ENCODE measurements around the gene HMCN2. TPM values are rescaled to one million over a fixed set of nuclear protein-coding genes. Genes with fewer than 3 reads are reported as not detected.

Gene HMCN2
- total RNA-seq, 1 donor = under 0.01 TPM

GRCh38 chr9:130360672-130361071, 95.1 kb downstream of the HMCN2 start:
- Histone ChIP-seq H3K36me3 (ENCODE audit: insufficient read depth, low read length) (no peaks in the 10 kb centered on the region), H4K20me1 (ENCODE audit: insufficient read depth, low read length) (no peaks in the 10 kb centered on the region), H3K79me2 (ENCODE audit: insufficient read depth, low read length) (no peaks in the 10 kb centered on the region), H3K4me3 (ENCODE audit: insufficient read depth, low read length) (no peak overlapping the region), H2AFZ (ENCODE audit: low read length) (no peak overlapping the region), H3K27ac (ENCODE audit: low read depth, low read length) (no peak overlapping the region), H3K9me3 (ENCODE audit: low read depth, low read length) (no peaks in the 10 kb centered on the region), H3K27me3 (ENCODE audit: insufficient read depth, low read length) (peaks cover 5% of the 10 kb centered on the region), H3K4me1 (ENCODE audit: insufficient read depth, low read length) (no peaks in the 10 kb centered on the region), H3K4me2 (ENCODE audit: insufficient read depth, low read length) (no peak overlapping the region)
- TF ChIP-seq CTCF (IDR thresholded peaks at IDR 0.05; ENCODE audit: extremely low read depth, low read depth, low read length) = no peak
- DNase-seq (ENCODE audit: insufficient read length, low spot score, missing footprints) = no peak

GRCh38 chr9:130361873-130362362, 96.4 kb downstream of the HMCN2 start:
- no peak for DNase-seq (ENCODE audit: insufficient read length, low spot score, missing footprints)

GRCh38 chr9:130362691-130363090, 97.1 kb downstream of the HMCN2 start:
- Histone ChIP-seq H3K27me3 (ENCODE audit: insufficient read depth, low read length) (peaks cover 5% of the 10 kb centered on the region), H3K27ac (ENCODE audit: low read depth, low read length) (no peak overlapping the region)

More at GRCh38 chr9:130361873-130362362, 96.4 kb downstream of the HMCN2 start:
- Histone ChIP-seq H3K36me3 (ENCODE audit: insufficient read depth, low read length) (no peaks in the 10 kb centered on the region), H3K9me3 (ENCODE audit: low read depth, low read length) (no peaks in the 10 kb centered on the region), H3K79me2 (ENCODE audit: insufficient read depth, low read length) (no peaks in the 10 kb centered on the region), H4K20me1 (ENCODE audit: insufficient read depth, low read length) (no peaks in the 10 kb centered on the region), H3K4me3 (ENCODE audit: insufficient read depth, low read length) (no peak overlapping the region), H3K4me2 (ENCODE audit: insufficient read depth, low read length) (no peak overlapping the region), H3K27me3 (ENCODE audit: insufficient read depth, low read length) (peaks cover 5% of the 10 kb centered on the region), H3K4me1 (ENCODE audit: insufficient read depth, low read length) (no peaks in the 10 kb centered on the region), H2AFZ (ENCODE audit: low read length) (no peak overlapping the region), H3K27ac (ENCODE audit: low read depth, low read length) (no peak overlapping the region)
- no peak for TF ChIP-seq CTCF (IDR thresholded peaks at IDR 0.05; ENCODE audit: extremely low read depth, low read depth, low read length)

More at GRCh38 chr9:130362691-130363090, 97.1 kb downstream of the HMCN2 start:
- H4K20me1 ChIP-seq (ENCODE audit: insufficient read depth, low read length) = no peaks in the 10 kb centered on the region
- no peak for DNase-seq (ENCODE audit: insufficient read length, low spot score, missing footprints)
- H3K79me2 ChIP-seq (ENCODE audit: insufficient read depth, low read length) = no peaks in the 10 kb centered on the region
- H3K4me3 ChIP-seq (ENCODE audit: insufficient read depth, low read length) = no peak overlapping the region
- no peak for TF ChIP-seq CTCF (IDR thresholded peaks at IDR 0.05; ENCODE audit: extremely low read depth, low read depth, low read length)
- H2AFZ ChIP-seq (ENCODE audit: low read length) = no peak overlapping the region
- H3K4me1 ChIP-seq (ENCODE audit: insufficient read depth, low read length) = no peaks in the 10 kb centered on the region
- H3K9me3 ChIP-seq (ENCODE audit: low read depth, low read length) = no peaks in the 10 kb centered on the region
- H3K36me3 ChIP-seq (ENCODE audit: insufficient read depth, low read length) = no peaks in the 10 kb centered on the region
- no peak overlapping the region for H3K4me2 ChIP-seq (ENCODE audit: insufficient read depth, low read length)
